ENCODE data around the gene MGAT5B.

- TF ChIP-seq CTCF (IDR thresholded peaks at IDR 0.05) (no peak), EZH2 (IDR thresholded peaks at IDR 0.05; ENCODE audit: borderline replicate concordance, insufficient read depth, low read depth, low read length, poor library complexity, severe bottlenecking) (no peak)
Measured at GRCh38 chr17:76900723-76901122, 32.5 kb downstream of the MGAT5B start.

Measured in B cell (primary cell).